ENCODE measurements around the gene ISG20L2. TPM values are rescaled to one million over a fixed set of nuclear protein-coding genes. Genes with fewer than 3 reads are reported as not detected.
A peak's percentile ranks its signal among the peaks of the same experiment; 100 is the strongest.

The ISG20L2 gene
- total RNA-seq, 1 donor from 2014 or later: 28.3 TPM

DNA sequence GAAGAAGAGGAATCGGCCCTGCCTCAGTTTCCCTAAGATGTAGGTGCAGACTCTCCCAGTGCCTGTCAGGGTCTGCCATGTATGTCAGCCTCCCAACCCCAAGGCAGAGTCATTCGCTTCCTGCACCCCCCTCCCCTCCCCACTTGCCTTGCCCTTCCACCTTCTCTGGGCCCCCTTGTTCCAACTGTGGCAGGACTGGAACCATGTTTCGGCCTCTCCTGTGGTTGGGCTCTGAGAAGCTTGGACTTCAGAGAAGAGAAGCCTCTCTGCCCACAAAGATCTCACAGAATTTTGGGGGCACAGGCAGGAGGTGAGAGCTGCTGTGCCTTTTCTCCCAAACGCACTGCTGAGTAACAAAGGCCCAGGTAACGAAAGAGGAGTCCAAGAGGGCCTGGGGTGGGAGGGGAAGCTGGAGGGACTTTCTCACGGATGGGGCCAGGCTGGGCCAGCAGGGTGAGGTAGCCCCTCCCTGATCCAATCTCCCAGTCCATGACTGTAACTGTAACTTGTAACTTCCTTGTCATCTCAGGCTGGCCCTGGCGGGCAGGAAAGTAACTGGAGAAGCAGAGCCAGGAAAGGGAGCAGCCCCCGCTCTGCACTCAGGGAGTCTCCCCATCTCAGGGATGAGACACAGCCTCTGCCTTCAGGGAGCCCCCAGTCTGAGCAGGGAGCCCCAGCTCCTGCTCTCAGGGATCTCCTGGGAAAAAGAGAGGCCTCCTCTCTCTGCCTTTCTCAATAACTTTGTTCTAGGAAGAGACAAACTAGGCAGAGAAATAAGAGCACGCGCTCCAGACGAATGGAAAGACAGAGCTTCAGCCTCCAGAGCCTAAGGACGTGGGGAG is 34.5 kb downstream of the ISG20L2 start:
- no peak overlapping the region for H3K4me3 ChIP-seq
- no peaks in the 10 kb centered on the region for H3K9me3 ChIP-seq
- no peak overlapping the region for H3K27ac ChIP-seq
- peaks cover 10% of the 10 kb centered on the region for H3K4me1 ChIP-seq
- no peak for TF ChIP-seq CTCF (IDR thresholded peaks at IDR 0.05)
- no peak for DNase-seq
- intact Hi-C loops (cut with DNase I): loop anchor here (5.0 kb wide), 1 partner anchor 33 kb away; the partner anchor contains the start of genes ISG20L2 and METTL25B
- peaks cover 29% of the 10 kb centered on the region for H3K27me3 ChIP-seq
- ATAC-seq: no peak
- H3K36me3 ChIP-seq: no peaks in the 10 kb centered on the region

DNA sequence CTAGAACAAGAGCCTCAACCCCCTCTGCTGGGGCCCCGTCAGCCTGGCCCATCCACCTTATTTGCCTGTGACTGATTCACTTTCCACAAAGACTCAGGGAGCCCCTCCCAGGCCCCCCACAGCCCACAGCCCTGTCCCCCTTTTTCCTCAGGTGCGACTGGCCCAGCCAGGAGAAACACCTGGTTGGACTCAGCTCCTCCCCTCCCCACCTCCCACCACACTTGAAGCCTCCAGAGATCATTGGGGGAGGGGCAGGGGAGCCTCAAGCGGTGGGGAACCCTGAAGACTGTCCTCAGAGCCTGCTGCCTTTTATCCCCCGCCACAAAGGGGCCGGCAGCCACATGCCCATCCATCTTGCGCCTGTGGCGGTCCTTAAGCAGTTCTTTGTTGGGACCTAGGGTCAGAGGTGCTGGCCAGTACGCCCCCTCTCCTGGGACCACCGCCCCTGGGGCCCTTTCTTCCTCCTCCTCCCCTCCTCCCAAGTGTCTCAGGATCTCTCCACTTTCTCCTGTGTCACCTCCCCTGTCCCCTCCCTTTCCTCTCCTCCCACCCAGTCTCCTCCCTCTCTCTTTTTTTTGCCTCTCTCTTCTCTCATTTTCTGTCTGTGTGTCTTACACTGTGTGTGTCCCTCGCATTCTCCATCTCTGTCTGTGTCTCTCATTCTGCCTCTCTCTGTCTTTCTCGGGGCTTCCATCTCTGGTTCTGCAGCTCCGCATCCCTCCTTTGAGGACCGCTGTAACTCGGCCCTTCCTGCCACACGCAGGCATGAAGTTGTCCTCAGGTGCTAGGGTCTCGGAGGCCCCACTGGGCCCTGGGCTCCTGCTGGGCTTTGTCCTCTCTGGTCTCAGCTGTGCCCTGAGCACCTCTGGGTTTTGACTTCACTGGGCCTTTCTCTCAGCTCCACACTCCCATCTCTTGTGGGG is 35.4 kb downstream of the ISG20L2 start:
- Histone ChIP-seq H3K27ac (no peak overlapping the region), H3K4me1 (peaks cover 10% of the 10 kb centered on the region), H3K9me3 (no peaks in the 10 kb centered on the region), H3K4me3 (no peak overlapping the region), H3K36me3 (no peaks in the 10 kb centered on the region), H3K27me3 (peaks cover 34% of the 10 kb centered on the region)
- peak; percentile 62 for ATAC-seq
- intact Hi-C loops (cut with DNase I): loop anchor here (5.0 kb wide), 1 partner anchor 34 kb away; the partner anchor contains the start of genes ISG20L2 and METTL25B
- no peak for TF ChIP-seq CTCF (IDR thresholded peaks at IDR 0.05)
- no peak for DNase-seq

GRCh38 chr1:156692441-156692924 is 36.1 kb downstream of the ISG20L2 start:
- Histone ChIP-seq H3K4me1 (peaks cover 10% of the 10 kb centered on the region), H3K9me3 (no peaks in the 10 kb centered on the region), H3K27me3 (peaks cover 37% of the 10 kb centered on the region), H3K36me3 (no peaks in the 10 kb centered on the region), H3K27ac (no peak overlapping the region), H3K4me3 (no peak overlapping the region)
- peak; percentile 10 for ATAC-seq
- no peak for DNase-seq
- intact Hi-C loops (cut with DNase I): loop anchor here (5.0 kb wide), 1 partner anchor 35 kb away; the partner anchor contains the start of genes ISG20L2 and METTL25B
- TF ChIP-seq CTCF (IDR thresholded peaks at IDR 0.05): no peak

DNA sequence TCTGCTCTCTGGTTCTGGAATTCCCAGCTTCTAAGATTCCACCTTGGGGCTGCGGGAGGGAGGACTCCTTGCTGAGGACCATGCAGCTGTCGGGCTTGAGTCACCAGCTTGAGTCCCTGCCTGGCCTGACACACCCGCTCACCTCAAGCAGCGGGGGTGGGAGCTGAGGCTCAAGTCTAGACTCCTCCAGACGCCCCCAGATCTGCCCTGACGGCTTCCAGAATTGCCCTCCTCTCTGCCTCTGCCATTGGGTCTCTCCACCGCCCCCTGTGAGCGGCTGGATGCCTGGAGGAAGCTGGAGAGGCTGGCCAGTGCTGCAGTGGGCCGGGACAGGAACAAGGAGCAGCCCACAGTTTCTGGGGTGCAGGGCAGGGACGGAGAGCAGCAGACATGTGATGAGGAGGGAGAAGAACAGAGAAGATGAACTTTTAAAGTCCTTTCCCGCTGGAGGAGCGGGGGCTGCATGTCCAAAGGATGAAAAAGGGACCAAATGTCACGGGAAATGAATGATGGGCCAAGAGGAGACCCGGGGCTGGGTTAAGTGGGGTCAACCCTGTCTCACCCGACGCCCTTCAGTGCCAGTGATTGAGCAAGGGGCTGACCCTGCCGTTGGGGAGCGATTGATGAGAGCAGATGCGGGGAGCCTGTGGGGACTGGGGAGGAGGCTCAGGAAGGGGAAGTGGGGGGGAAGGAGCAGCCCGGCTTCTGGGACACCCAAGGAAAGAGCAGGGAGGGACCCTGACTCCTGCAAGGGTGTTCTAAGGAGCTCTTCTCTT is 36.7 kb downstream of the ISG20L2 start:
- H3K9me3 ChIP-seq: no peaks in the 10 kb centered on the region
- peaks cover 41% of the 10 kb centered on the region for H3K27me3 ChIP-seq
- no peaks in the 10 kb centered on the region for H3K36me3 ChIP-seq
- no peak for TF ChIP-seq CTCF (IDR thresholded peaks at IDR 0.05)
- peak; percentile 75 for DNase-seq
- H3K4me3 ChIP-seq: no peak overlapping the region
- H3K27ac ChIP-seq: no peak overlapping the region
- intact Hi-C loops (cut with DNase I): loop anchor here (5.0 kb wide), 1 partner anchor 35 kb away; the partner anchor contains the start of genes ISG20L2 and METTL25B
- H3K4me1 ChIP-seq: peaks cover 10% of the 10 kb centered on the region
- peak; percentile 54 for ATAC-seq

DNA sequence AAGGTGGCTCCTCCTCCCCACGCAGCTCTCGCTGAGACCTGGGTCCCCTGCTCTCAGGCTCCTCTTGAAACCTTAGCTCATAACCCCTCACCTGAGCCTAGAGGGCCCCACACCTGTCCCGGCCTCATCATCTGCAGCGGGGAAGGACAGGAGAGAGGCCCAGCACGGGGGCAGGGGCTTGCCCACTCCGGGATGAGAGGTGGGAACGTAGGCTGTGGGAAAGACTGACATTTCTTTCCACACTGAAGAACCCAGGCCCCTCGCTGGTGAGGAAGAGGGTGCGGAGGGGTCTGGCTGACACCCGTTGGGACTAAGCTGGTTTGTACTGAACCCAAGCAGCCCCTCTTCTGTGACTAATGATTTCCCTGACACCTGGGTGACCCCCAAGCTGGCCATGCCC is 37.4 kb downstream of the ISG20L2 start:
- ATAC-seq (no peak), DNase-seq (no peak)
- H3K27ac ChIP-seq: no peak overlapping the region
- H3K4me3 ChIP-seq: no peak overlapping the region
- no peaks in the 10 kb centered on the region for H3K9me3 ChIP-seq
- no peak for TF ChIP-seq CTCF (IDR thresholded peaks at IDR 0.05)
- intact Hi-C loops (cut with DNase I): loop anchor here (5.0 kb wide), 1 partner anchor 36 kb away; the partner anchor contains the start of genes ISG20L2 and METTL25B
- H3K36me3 ChIP-seq: no peaks in the 10 kb centered on the region
- H3K4me1 ChIP-seq: peaks cover 10% of the 10 kb centered on the region
- H3K27me3 ChIP-seq: peaks cover 45% of the 10 kb centered on the region
